ENCODE measurements around the gene KIAA0753.

DNA sequence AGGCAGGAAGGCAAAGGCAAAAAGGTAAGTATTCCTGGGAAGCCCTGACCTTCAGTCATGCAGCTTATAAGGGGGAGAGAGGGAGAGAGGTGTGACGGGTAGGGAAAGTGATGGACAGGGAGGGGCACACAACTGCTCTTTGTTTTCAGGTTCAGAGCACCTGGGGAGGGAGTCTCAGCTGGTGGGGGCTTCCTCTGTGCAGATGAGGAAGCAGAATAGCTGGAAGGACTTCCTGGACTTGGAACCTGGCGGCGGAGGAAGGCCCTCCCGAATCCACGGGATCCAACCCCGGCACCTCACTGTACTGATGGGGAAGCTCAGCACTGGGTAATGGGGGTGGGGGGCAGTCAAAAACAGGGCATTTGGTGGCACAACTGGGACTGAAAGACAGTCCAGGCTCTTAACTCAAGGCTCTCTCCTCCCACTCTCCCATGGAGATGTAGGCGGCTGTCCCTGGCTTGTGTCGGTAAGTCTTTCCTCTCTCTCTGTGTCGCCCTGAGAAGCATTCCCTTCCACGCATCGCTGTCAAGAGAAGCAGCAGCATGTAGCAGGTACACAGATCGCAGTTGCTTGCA is 72.2 kb downstream of the KIAA0753 start:
- TF ChIP-seq EZH2 (IDR thresholded peaks at IDR 0.05) (no peak), SIN3A (IDR thresholded peaks at IDR 0.05; ENCODE audit: low read depth) (no peak), POLR2A (IDR thresholded peaks at IDR 0.05; ENCODE audit: borderline replicate concordance, extremely low read depth, insufficient read depth, insufficient read length) (no peak), JUND (IDR thresholded peaks at IDR 0.05) (no peak), TCF7L2 (IDR thresholded peaks at IDR 0.05; ENCODE audit: borderline replicate concordance, extremely low read depth, insufficient read depth, insufficient read length) (no peak), CEBPB (IDR thresholded peaks at IDR 0.05; ENCODE audit: low read depth) (no peak), SRF (IDR thresholded peaks at IDR 0.05; ENCODE audit: low read depth) (no peak), POLR2AphosphoS5 (IDR thresholded peaks at IDR 0.05; ENCODE audit: low read depth, low read length) (no peak), RAD21 (IDR thresholded peaks at IDR 0.05; ENCODE audit: low read depth) (no peak)
- TF ChIP-seq, protein P1, sequence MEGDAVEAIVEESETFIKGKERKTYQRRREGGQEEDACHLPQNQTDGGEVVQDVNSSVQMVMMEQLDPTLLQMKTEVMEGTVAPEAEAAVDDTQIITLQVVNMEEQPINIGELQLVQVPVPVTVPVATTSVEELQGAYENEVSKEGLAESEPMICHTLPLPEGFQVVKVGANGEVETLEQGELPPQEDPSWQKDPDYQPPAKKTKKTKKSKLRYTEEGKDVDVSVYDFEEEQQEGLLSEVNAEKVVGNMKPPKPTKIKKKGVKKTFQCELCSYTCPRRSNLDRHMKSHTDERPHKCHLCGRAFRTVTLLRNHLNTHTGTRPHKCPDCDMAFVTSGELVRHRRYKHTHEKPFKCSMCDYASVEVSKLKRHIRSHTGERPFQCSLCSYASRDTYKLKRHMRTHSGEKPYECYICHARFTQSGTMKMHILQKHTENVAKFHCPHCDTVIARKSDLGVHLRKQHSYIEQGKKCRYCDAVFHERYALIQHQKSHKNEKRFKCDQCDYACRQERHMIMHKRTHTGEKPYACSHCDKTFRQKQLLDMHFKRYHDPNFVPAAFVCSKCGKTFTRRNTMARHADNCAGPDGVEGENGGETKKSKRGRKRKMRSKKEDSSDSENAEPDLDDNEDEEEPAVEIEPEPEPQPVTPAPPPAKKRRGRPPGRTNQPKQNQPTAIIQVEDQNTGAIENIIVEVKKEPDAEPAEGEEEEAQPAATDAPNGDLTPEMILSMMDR (IDR thresholded peaks at IDR 0.05 in 2 of 3, conservative IDR thresholded peaks at IDR 0.05 in 1 of 3; ENCODE audit: borderline replicate concordance in 1 of 3, insufficient read depth in 1 of 3, low read depth in 2 of 3, low read length in 2 of 3) = no peak
- TF ChIP-seq, protein P2, sequence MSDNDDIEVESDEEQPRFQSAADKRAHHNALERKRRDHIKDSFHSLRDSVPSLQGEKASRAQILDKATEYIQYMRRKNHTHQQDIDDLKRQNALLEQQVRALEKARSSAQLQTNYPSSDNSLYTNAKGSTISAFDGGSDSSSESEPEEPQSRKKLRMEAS (IDR thresholded peaks at IDR 0.05) = no peak
- TF ChIP-seq, protein P3, sequence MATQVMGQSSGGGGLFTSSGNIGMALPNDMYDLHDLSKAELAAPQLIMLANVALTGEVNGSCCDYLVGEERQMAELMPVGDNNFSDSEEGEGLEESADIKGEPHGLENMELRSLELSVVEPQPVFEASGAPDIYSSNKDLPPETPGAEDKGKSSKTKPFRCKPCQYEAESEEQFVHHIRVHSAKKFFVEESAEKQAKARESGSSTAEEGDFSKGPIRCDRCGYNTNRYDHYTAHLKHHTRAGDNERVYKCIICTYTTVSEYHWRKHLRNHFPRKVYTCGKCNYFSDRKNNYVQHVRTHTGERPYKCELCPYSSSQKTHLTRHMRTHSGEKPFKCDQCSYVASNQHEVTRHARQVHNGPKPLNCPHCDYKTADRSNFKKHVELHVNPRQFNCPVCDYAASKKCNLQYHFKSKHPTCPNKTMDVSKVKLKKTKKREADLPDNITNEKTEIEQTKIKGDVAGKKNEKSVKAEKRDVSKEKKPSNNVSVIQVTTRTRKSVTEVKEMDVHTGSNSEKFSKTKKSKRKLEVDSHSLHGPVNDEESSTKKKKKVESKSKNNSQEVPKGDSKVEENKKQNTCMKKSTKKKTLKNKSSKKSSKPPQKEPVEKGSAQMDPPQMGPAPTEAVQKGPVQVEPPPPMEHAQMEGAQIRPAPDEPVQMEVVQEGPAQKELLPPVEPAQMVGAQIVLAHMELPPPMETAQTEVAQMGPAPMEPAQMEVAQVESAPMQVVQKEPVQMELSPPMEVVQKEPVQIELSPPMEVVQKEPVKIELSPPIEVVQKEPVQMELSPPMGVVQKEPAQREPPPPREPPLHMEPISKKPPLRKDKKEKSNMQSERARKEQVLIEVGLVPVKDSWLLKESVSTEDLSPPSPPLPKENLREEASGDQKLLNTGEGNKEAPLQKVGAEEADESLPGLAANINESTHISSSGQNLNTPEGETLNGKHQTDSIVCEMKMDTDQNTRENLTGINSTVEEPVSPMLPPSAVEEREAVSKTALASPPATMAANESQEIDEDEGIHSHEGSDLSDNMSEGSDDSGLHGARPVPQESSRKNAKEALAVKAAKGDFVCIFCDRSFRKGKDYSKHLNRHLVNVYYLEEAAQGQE (IDR thresholded peaks at IDR 0.05; ENCODE audit: low read depth) = no peak
- TF ChIP-seq, protein P4, sequence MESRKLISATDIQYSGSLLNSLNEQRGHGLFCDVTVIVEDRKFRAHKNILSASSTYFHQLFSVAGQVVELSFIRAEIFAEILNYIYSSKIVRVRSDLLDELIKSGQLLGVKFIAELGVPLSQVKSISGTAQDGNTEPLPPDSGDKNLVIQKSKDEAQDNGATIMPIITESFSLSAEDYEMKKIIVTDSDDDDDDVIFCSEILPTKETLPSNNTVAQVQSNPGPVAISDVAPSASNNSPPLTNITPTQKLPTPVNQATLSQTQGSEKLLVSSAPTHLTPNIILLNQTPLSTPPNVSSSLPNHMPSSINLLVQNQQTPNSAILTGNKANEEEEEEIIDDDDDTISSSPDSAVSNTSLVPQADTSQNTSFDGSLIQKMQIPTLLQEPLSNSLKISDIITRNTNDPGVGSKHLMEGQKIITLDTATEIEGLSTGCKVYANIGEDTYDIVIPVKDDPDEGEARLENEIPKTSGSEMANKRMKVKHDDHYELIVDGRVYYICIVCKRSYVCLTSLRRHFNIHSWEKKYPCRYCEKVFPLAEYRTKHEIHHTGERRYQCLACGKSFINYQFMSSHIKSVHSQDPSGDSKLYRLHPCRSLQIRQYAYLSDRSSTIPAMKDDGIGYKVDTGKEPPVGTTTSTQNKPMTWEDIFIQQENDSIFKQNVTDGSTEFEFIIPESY (IDR thresholded peaks at IDR 0.05; ENCODE audit: extremely low read depth, insufficient replicate concordance, low read length) = no peak
- TF ChIP-seq, protein P5, sequence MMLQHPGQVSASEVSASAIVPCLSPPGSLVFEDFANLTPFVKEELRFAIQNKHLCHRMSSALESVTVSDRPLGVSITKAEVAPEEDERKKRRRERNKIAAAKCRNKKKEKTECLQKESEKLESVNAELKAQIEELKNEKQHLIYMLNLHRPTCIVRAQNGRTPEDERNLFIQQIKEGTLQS (IDR thresholded peaks at IDR 0.05) = no peak
